ENCODE measurements around the gene SOX21. TPM values are rescaled to one million over a fixed set of nuclear protein-coding genes. Genes with fewer than 3 reads are reported as not detected.

Gene SOX21
- total RNA-seq, 2 experiments from 2014 or later = not detected

- intact Hi-C loops (cut with DNase I, micrococcal nuclease) = loop anchor here in 1 of 2 experiments (10.0 kb wide), 1 partner anchor 482 kb away; no protein-coding TSS in a partner anchor
- H3K4me1 Mint-ChIP-seq (ENCODE audit: low read depth) = peaks cover 2% of the 10 kb centered on the region
Observed at GRCh38 chr13:94672400-94672799, 39.9 kb downstream of the SOX21 start.

DNA sequence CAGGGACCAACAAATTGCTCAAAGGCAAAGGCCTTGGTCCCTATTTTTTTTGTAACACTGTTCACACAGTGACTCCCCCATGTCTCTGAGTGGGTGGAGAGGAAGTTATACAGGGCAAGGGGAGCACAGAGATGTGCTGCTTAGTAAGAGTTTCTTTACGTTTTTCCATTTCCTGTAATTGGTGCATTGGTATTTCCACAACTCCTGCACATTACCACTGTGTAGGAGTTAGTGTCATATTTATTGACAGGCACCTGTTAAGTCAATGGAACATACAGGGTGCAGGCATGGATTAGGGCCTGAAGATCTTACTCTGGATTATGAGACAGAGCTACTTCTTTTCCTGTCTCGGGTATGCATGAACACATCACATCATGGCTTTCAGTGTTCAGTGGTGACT is 45.2 kb downstream of the SOX21 start:
- H3K27me3 Mint-ChIP-seq = peaks cover 18% of the 10 kb centered on the region
- no peaks in the 10 kb centered on the region for H3K36me3 ChIP-seq (ENCODE audit: insufficient read depth, low read length)
- CTCF ChIA-PET = no interaction called here

More at GRCh38 chr13:94672400-94672799, 39.9 kb downstream of the SOX21 start:
- no peaks in the 10 kb centered on the region for H3K36me3 ChIP-seq (ENCODE audit: insufficient read depth, low read length)
- DNase-seq = no peak
- H3K4me3 Mint-ChIP-seq = no peak overlapping the region
- H3K4me1 ChIP-seq (ENCODE audit: insufficient read depth, low read length) = no peaks in the 10 kb centered on the region
- peaks cover 17% of the 10 kb centered on the region for H3K27me3 Mint-ChIP-seq
- no peaks in the 10 kb centered on the region for H3K9me3 Mint-ChIP-seq
- H3K4me3 ChIP-seq (ENCODE audit: low read length) = no peak overlapping the region
- ChIA-PET CTCF (no interaction called here), POLR2A (interaction anchor here (1.5 kb wide), 1 partner anchor 732 kb away, joined by 4 read pairs; no protein-coding TSS in a partner anchor)
- no peak overlapping the region for H3K27ac ChIP-seq (ENCODE audit: low read depth in 1 of 2, low read length in 2 of 2)
- no peak for ATAC-seq (ENCODE audit: poor library complexity)
- TF ChIP-seq, protein P1, sequence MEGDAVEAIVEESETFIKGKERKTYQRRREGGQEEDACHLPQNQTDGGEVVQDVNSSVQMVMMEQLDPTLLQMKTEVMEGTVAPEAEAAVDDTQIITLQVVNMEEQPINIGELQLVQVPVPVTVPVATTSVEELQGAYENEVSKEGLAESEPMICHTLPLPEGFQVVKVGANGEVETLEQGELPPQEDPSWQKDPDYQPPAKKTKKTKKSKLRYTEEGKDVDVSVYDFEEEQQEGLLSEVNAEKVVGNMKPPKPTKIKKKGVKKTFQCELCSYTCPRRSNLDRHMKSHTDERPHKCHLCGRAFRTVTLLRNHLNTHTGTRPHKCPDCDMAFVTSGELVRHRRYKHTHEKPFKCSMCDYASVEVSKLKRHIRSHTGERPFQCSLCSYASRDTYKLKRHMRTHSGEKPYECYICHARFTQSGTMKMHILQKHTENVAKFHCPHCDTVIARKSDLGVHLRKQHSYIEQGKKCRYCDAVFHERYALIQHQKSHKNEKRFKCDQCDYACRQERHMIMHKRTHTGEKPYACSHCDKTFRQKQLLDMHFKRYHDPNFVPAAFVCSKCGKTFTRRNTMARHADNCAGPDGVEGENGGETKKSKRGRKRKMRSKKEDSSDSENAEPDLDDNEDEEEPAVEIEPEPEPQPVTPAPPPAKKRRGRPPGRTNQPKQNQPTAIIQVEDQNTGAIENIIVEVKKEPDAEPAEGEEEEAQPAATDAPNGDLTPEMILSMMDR (IDR thresholded peaks at IDR 0.05) = no peak
- no peak overlapping the region for H3K27ac Mint-ChIP-seq
- H3K36me3 Mint-ChIP-seq (ENCODE audit: low read depth) = no peaks in the 10 kb centered on the region
- H3K9me3 ChIP-seq (ENCODE audit: control insufficient read depth in 1 of 2, insufficient read depth in 1 of 2, low read length in 2 of 2) = no peaks in the 10 kb centered on the region
- no peaks in the 10 kb centered on the region for H3K27me3 ChIP-seq (ENCODE audit: control insufficient read depth in 1 of 2, insufficient read depth in 2 of 2, low read length in 2 of 2)

DNA sequence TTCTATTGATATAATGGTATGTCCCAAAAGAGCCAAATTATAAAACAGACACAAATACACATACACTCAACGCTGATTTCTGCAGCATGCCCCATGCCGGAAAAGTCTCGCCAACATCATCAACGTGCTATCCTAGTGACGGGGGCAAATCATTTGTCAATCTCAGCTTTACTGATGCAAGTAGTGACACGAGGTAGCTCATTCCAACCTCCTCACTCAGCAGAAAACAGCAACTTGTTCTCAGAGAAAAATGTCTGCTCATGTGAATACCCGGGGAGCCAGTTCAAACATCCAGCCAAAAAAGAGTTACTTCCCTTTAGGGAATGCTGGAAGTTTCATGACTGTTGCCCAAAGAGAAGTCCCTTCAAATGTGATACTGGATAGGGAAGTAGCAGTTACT is 46.3 kb downstream of the SOX21 start:
- Mint-ChIP-seq H3K4me1 (ENCODE audit: low read depth) (peaks cover 14% of the 10 kb centered on the region), H3K4me3 (no peak overlapping the region), H3K27ac (no peak overlapping the region), H3K36me3 (ENCODE audit: low read depth) (no peaks in the 10 kb centered on the region), H3K27me3 (peaks cover 25% of the 10 kb centered on the region), H3K9me3 (no peaks in the 10 kb centered on the region)
- H3K27me3 ChIP-seq (ENCODE audit: control insufficient read depth in 1 of 2, insufficient read depth in 2 of 2, low read length in 2 of 2) = no peaks in the 10 kb centered on the region
- ATAC-seq (ENCODE audit: poor library complexity) = no peak
- CTCF ChIA-PET = no interaction called here
- H3K4me1 ChIP-seq (ENCODE audit: insufficient read depth, low read length) = no peaks in the 10 kb centered on the region
- no peak for DNase-seq
- no peaks in the 10 kb centered on the region for H3K9me3 ChIP-seq (ENCODE audit: control insufficient read depth in 1 of 2, insufficient read depth in 1 of 2, low read length in 2 of 2)
- POLR2A ChIA-PET = no interaction called here
- TF ChIP-seq, protein P1 (IDR thresholded peaks at IDR 0.05) = no peak
- intact Hi-C loops (cut with DNase I, micrococcal nuclease) = no loop called here
- no peaks in the 10 kb centered on the region for H3K36me3 ChIP-seq (ENCODE audit: insufficient read depth, low read length)
- H3K4me3 ChIP-seq (ENCODE audit: low read length) = no peak overlapping the region
- H3K27ac ChIP-seq (ENCODE audit: low read depth in 1 of 2, low read length in 2 of 2) = no peak overlapping the region

More for the DNA sequence above, 45.2 kb downstream of the SOX21 start:
- Mint-ChIP-seq H3K36me3 (ENCODE audit: low read depth) (no peaks in the 10 kb centered on the region), H3K4me3 (no peak overlapping the region), H3K27ac (no peak overlapping the region), H3K9me3 (no peaks in the 10 kb centered on the region), H3K4me1 (ENCODE audit: low read depth) (peaks cover 14% of the 10 kb centered on the region)
- Histone ChIP-seq H3K27ac (ENCODE audit: low read depth in 1 of 2, low read length in 2 of 2) (no peak overlapping the region), H3K4me3 (ENCODE audit: low read length) (no peak overlapping the region), H3K9me3 (ENCODE audit: control insufficient read depth in 1 of 2, insufficient read depth in 1 of 2, low read length in 2 of 2) (no peaks in the 10 kb centered on the region), H3K27me3 (ENCODE audit: control insufficient read depth in 1 of 2, insufficient read depth in 2 of 2, low read length in 2 of 2) (no peaks in the 10 kb centered on the region), H3K4me1 (ENCODE audit: insufficient read depth, low read length) (no peaks in the 10 kb centered on the region)
- no peak for DNase-seq
- intact Hi-C loops (cut with DNase I, micrococcal nuclease) = no loop called here
- POLR2A ChIA-PET = no interaction called here
- no peak for ATAC-seq (ENCODE audit: poor library complexity)
- TF ChIP-seq, protein P1 (IDR thresholded peaks at IDR 0.05) = no peak
